GM15510 (cell line): ENCODE measurements around the gene RANBP3.

ENCODE experiments used
- POLR2A ChIP-seq: IDR thresholded peaks from 3 replicates; pipeline ENCODE4 v1.6.1; 2011; ENCODE audit warnings: borderline replicate concordance; ENCODE audit not compliant: insufficient read length; ENCODE audit errors: extremely low read depth

Gene RANBP3

GRCh38 chr19:5953030-5953589 lies 24.8 kb downstream of the RANBP3 start:
- TF ChIP-seq POLR2A, result no peak

- TF ChIP-seq POLR2A, result no peak
These were observed 25.5 kb downstream of the RANBP3 start for GRCh38 chr19:5952193-5953029.

GRCh38 chr19:5951338-5951861 lies 26.5 kb downstream of the RANBP3 start:
- no peak for TF ChIP-seq POLR2A

GRCh38 chr19:5950741-5951140 lies 27.2 kb downstream of the RANBP3 start:
- no peak for TF ChIP-seq POLR2A

- TF ChIP-seq POLR2A, result no peak
These were observed 28.1 kb downstream of the RANBP3 start for GRCh38 chr19:5949792-5950305.

GRCh38 chr19:5948752-5949564 lies 29.0 kb downstream of the RANBP3 start:
- TF ChIP-seq POLR2A, result no peak

GRCh38 chr19:5947435-5947834 lies 30.5 kb downstream of the RANBP3 start:
- no peak for TF ChIP-seq POLR2A

GRCh38 chr19:5943623-5944022 lies 34.3 kb downstream of the RANBP3 start:
- TF ChIP-seq POLR2A, result no peak

- TF ChIP-seq POLR2A, result no peak
These were observed 34.9 kb downstream of the RANBP3 start for GRCh38 chr19:5943045-5943444.

- TF ChIP-seq POLR2A, result no peak
These were observed 36.3 kb downstream of the RANBP3 start for GRCh38 chr19:5941673-5942072.

- TF ChIP-seq POLR2A, result no peak
These were observed 37.4 kb downstream of the RANBP3 start for GRCh38 chr19:5940260-5941208.

GRCh38 chr19:5937550-5937949 lies 40.4 kb downstream of the RANBP3 start:
- no peak for TF ChIP-seq POLR2A

GRCh38 chr19:5936292-5936592 lies 41.7 kb downstream of the RANBP3 start:
- no peak for TF ChIP-seq POLR2A

GRCh38 chr19:5935473-5936291 lies 42.3 kb downstream of the RANBP3 start:
- TF ChIP-seq POLR2A, result no peak
